Neural cell (in vitro differentiated cells): Measurements from ENCODE around the gene CACNG6. TPM values are rescaled to one million over a fixed set of nuclear protein-coding genes. Genes with fewer than 3 reads are reported as not detected.

ENCODE experiments used
- H2AFZ ChIP-seq: fragments of 200-600, 300-800 bp; sonication (generic), shearing (Covaris generic); 2 replicates; pipeline ENCODE4 v1.6.0; 2014; ENCODE audit warnings: low read depth, mild to moderate bottlenecking, antibody characterized with exemption, low read length, moderate library complexity
- H3F3A ChIP-seq: fragments of 200-600 bp; shearing (Covaris generic); 2 replicates; pipeline ENCODE4 v1.6.1; 2016; ENCODE audit warnings: mild to moderate bottlenecking, moderate library complexity, mixed read lengths, antibody characterized with exemption, low read length; ENCODE audit not compliant: insufficient read depth, poor library complexity, severe bottlenecking
- H3K27ac ChIP-seq: fragments of 200-600, 300-800 bp; sonication (generic), shearing (Covaris generic); 2 replicates; pipeline ENCODE4 v1.5.1; 2014; ENCODE audit warnings: mild to moderate bottlenecking, low read length, moderate library complexity
- H3K27me3 ChIP-seq: fragments of 300-800, 200-600 bp; sonication (generic), shearing (Covaris generic); 2 replicates; pipeline ENCODE4 v1.6.0; 2014; ENCODE audit warnings: mild to moderate bottlenecking, low read depth, low read length, moderate library complexity; ENCODE audit not compliant: insufficient read depth
- H3K36me3 ChIP-seq: fragments of 300-800, 200-600 bp; sonication (generic), shearing (Covaris generic); 2 replicates; pipeline ENCODE4 v1.5.1; 2014; ENCODE audit warnings: mild to moderate bottlenecking, antibody characterized with exemption, low read length, moderate library complexity; ENCODE audit not compliant: insufficient read depth
- H3K4me2 ChIP-seq: fragments of 300-800, 200-600 bp; sonication (generic), shearing (Covaris generic); 2 replicates; pipeline ENCODE4 v1.6.0; 2014; ENCODE audit warnings: mild to moderate bottlenecking, low read length
- H3K4me3 ChIP-seq: fragments of 300-800, 200-600 bp; sonication (generic), shearing (Covaris generic); 2 replicates; pipeline ENCODE4 v1.5.1; 2014; ENCODE audit warnings: mild to moderate bottlenecking, low read length, moderate library complexity
- H3K79me2 ChIP-seq: fragments of 200-600 bp; shearing (Covaris generic); replicated peaks from 2 replicates; pipeline ENCODE4 v1.6.0; 2014; ENCODE audit warnings: mild to moderate bottlenecking, low read length, moderate library complexity; ENCODE audit not compliant: insufficient read depth
- H3K9ac ChIP-seq: fragments of 300-800, 200-600 bp; sonication (generic), shearing (Covaris generic); 2 replicates; pipeline ENCODE4 v1.6.1; 2016; ENCODE audit warnings: mild to moderate bottlenecking, low read length, mixed read lengths
- H3K9me2 ChIP-seq: fragments of 200-600 bp; shearing (Covaris generic); 2 replicates; pipeline ENCODE4 v1.6.1; 2016; ENCODE audit warnings: mild to moderate bottlenecking, low read length, mixed read lengths; ENCODE audit not compliant: insufficient read depth
- H3K9me3 ChIP-seq: fragments of 200-600, 300-800 bp; sonication (generic), shearing (Covaris generic); 2 replicates; pipeline ENCODE4 v1.6.1; 2016; ENCODE audit warnings: mild to moderate bottlenecking, mixed run types, low read length, moderate library complexity, mixed read lengths
- H4K20me1 ChIP-seq: fragments of 200-600 bp; shearing (Covaris generic); 2 replicates; pipeline ENCODE4 v1.6.1; 2016; ENCODE audit warnings: mild to moderate bottlenecking, mixed run types; ENCODE audit not compliant: insufficient read depth
- EP300 ChIP-seq: fragments of 450-650 bp; conservative IDR thresholded peaks from 2 replicates; pipeline ENCODE4 v1.6.1; 2014; ENCODE audit warnings: antibody characterized with exemption, mild to moderate bottlenecking, moderate library complexity; ENCODE audit not compliant: poor library complexity, severe bottlenecking
- EZH2 ChIP-seq: fragments of 200-600, 300-800 bp; shearing (Covaris generic), sonication (generic); IDR thresholded peaks from 2 replicates; pipeline ENCODE4 v1.6.1; 2014; ENCODE audit warnings: antibody characterized with exemption, low read length, borderline replicate concordance, mild to moderate bottlenecking; ENCODE audit not compliant: insufficient read depth, poor library complexity, severe bottlenecking
- MXI1 ChIP-seq: fragments of 450-650 bp; conservative IDR thresholded peaks from 2 replicates; pipeline ENCODE4 v1.6.1; 2014; ENCODE audit warnings: antibody characterized with exemption, mild to moderate bottlenecking; ENCODE audit not compliant: poor library complexity, severe bottlenecking
- POLR2AphosphoS5 ChIP-seq: IDR thresholded peaks from 2 replicates; pipeline ENCODE4 v1.6.1; 2012
- RAD21 ChIP-seq: fragments of 450-650 bp; conservative IDR thresholded peaks from 2 replicates; pipeline ENCODE4 v1.6.1; 2014; ENCODE audit warnings: antibody characterized with exemption, mild to moderate bottlenecking, moderate library complexity
- SMC3 ChIP-seq: fragments of 450-650 bp; conservative IDR thresholded peaks from 2 replicates; pipeline ENCODE4 v1.6.1; 2014; ENCODE audit warnings: antibody characterized with exemption, mild to moderate bottlenecking, moderate library complexity; ENCODE audit not compliant: poor library complexity
- TAF1 ChIP-seq: IDR thresholded peaks from 2 replicates; pipeline ENCODE4 v1.6.1; 2012; ENCODE audit warnings: low read depth
- polyA plus RNA-seq: library from polyadenylated mRNA; depleted of rRNA; stranded (reverse); fragments of >200 nt; gene quantifications from 2 replicates; pipeline ENCODE4 v1.2.3, GENCODE V29; 2014
- TF ChIP-seq, protein P1 (sequence below): fragments of 450-650 bp; IDR thresholded peaks from 2 replicates; pipeline ENCODE4 v1.5.1; 2014; ENCODE audit warnings: antibody characterized with exemption, mild to moderate bottlenecking, moderate library complexity; ENCODE audit not compliant: poor library complexity, severe bottlenecking
- TF ChIP-seq, protein P2 (sequence below): IDR thresholded peaks from 2 replicates; pipeline ENCODE4 v1.6.1; 2012; ENCODE audit warnings: borderline replicate concordance

Gene CACNG6
- polyA plus RNA-seq, 1 donor from 2014 or later = 0.28 TPM

DNA sequence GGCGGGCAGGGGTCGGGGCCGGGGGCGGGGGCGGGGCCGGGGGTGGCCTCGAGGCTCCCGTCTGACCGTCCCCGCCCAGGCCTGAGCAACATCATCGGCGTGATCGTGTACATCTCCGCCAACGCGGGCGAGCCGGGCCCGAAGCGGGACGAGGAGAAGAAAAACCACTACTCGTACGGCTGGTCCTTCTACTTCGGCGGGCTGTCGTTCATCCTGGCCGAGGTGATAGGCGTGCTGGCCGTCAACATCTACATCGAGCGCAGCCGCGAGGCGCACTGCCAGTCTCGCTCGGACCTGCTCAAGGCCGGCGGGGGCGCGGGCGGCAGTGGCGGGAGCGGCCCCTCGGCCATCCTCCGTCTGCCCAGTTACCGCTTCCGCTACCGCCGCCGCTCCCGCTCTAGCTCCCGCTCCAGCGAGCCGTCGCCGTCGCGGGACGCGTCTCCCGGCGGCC is 9.4 kb upstream of the CACNG6 start:
- Histone ChIP-seq H3F3A (no peaks in the 10 kb centered on the region), H3K9me2 (no peaks in the 10 kb centered on the region), H3K79me2 (no peaks in the 10 kb centered on the region), H3K9ac (no peak overlapping the region), H2AFZ (no peak overlapping the region), H4K20me1 (no peaks in the 10 kb centered on the region), H3K9me3 (no peaks in the 10 kb centered on the region), H3K27me3 (no peaks in the 10 kb centered on the region), H3K36me3 (no peaks in the 10 kb centered on the region), H3K27ac (no peak overlapping the region), H3K4me2 (no peak overlapping the region), H3K4me3 (no peak overlapping the region)
- TF ChIP-seq EP300 (no peak), TAF1 (no peak), POLR2AphosphoS5 (no peak), SMC3 (no peak), EZH2 (no peak), RAD21 (no peak), MXI1 (no peak)
- TF ChIP-seq, protein P1, sequence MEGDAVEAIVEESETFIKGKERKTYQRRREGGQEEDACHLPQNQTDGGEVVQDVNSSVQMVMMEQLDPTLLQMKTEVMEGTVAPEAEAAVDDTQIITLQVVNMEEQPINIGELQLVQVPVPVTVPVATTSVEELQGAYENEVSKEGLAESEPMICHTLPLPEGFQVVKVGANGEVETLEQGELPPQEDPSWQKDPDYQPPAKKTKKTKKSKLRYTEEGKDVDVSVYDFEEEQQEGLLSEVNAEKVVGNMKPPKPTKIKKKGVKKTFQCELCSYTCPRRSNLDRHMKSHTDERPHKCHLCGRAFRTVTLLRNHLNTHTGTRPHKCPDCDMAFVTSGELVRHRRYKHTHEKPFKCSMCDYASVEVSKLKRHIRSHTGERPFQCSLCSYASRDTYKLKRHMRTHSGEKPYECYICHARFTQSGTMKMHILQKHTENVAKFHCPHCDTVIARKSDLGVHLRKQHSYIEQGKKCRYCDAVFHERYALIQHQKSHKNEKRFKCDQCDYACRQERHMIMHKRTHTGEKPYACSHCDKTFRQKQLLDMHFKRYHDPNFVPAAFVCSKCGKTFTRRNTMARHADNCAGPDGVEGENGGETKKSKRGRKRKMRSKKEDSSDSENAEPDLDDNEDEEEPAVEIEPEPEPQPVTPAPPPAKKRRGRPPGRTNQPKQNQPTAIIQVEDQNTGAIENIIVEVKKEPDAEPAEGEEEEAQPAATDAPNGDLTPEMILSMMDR = no peak
- TF ChIP-seq, protein P2, sequence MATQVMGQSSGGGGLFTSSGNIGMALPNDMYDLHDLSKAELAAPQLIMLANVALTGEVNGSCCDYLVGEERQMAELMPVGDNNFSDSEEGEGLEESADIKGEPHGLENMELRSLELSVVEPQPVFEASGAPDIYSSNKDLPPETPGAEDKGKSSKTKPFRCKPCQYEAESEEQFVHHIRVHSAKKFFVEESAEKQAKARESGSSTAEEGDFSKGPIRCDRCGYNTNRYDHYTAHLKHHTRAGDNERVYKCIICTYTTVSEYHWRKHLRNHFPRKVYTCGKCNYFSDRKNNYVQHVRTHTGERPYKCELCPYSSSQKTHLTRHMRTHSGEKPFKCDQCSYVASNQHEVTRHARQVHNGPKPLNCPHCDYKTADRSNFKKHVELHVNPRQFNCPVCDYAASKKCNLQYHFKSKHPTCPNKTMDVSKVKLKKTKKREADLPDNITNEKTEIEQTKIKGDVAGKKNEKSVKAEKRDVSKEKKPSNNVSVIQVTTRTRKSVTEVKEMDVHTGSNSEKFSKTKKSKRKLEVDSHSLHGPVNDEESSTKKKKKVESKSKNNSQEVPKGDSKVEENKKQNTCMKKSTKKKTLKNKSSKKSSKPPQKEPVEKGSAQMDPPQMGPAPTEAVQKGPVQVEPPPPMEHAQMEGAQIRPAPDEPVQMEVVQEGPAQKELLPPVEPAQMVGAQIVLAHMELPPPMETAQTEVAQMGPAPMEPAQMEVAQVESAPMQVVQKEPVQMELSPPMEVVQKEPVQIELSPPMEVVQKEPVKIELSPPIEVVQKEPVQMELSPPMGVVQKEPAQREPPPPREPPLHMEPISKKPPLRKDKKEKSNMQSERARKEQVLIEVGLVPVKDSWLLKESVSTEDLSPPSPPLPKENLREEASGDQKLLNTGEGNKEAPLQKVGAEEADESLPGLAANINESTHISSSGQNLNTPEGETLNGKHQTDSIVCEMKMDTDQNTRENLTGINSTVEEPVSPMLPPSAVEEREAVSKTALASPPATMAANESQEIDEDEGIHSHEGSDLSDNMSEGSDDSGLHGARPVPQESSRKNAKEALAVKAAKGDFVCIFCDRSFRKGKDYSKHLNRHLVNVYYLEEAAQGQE = no peak

DNA sequence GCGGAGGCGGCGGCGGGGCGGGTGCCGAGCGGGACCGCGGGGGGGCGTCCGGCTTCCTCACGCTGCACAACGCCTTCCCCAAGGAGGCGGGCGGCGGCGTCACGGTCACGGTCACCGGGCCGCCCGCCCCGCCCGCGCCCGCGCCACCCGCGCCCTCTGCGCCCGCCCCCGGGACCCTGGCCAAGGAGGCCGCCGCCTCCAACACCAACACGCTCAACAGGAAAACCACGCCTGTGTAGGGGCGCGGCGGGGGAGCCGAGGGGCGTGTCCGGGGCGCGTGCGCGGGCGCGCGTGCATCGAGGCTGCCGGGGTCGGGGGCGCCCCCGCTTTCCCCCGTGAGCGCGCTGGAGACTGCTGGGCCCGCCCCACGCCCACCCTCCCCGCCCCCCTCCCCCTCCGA is 8.8 kb upstream of the CACNG6 start:
- TF ChIP-seq MXI1 = no peak
- no peak for TF ChIP-seq POLR2AphosphoS5
- TF ChIP-seq SMC3 = no peak
- TF ChIP-seq EZH2 = no peak
- TF ChIP-seq, protein P2 = no peak
- TF ChIP-seq EP300 = no peak
- TF ChIP-seq, protein P1 = no peak
- TF ChIP-seq RAD21 = no peak
- no peak for TF ChIP-seq TAF1
- no peak overlapping the region for H3K4me3 ChIP-seq

More for the DNA sequence above, 8.8 kb upstream of the CACNG6 start:
- H3K36me3 ChIP-seq = no peaks in the 10 kb centered on the region
- H3K27ac ChIP-seq = no peak overlapping the region
- no peaks in the 10 kb centered on the region for H3K9me3 ChIP-seq
- no peaks in the 10 kb centered on the region for H3K27me3 ChIP-seq
- no peaks in the 10 kb centered on the region for H4K20me1 ChIP-seq
- H3F3A ChIP-seq = no peaks in the 10 kb centered on the region
- no peak overlapping the region for H2AFZ ChIP-seq
- no peaks in the 10 kb centered on the region for H3K79me2 ChIP-seq
- no peak overlapping the region for H3K9ac ChIP-seq
- H3K4me2 ChIP-seq = no peak overlapping the region
- H3K9me2 ChIP-seq = no peaks in the 10 kb centered on the region
